AG09319 (cell line): ENCODE data around the gene FYCO1.

Experiments
- DNase-seq: peaks from one replicate; pipeline ENCODE4 v3.0.0-alpha.2; 2010; ENCODE audit warnings: low read depth; ENCODE audit errors: extremely low read depth
- TF ChIP-seq, protein P1 (sequence below): IDR thresholded peaks from 2 replicates; pipeline ENCODE4 v1.5.1; 2011; ENCODE audit warnings: low read depth, mild to moderate bottlenecking, inconsistent platforms, low read length, moderate library complexity

The FYCO1 gene

DNA sequence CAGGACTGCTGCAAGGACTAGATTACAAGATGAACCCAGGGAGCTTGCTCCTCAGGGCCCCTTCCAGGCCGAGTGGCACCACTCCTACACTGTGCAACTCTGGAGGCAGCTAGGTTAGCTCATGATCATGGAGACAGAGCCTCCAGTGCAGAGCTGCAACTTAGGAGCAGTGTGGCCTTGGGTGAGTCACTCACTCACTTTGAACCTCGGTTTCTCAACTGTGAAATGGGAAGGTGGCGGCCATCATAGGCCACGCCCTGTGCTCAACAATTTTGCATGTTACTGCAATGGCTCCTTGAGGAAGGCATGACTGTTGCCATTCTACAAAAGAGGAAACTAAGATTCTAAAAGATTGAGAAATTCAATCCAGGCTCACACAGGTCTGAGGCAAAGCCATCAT, 63.5 kb downstream of the FYCO1 start:
- no peak for DNase-seq
- TF ChIP-seq, protein P1, sequence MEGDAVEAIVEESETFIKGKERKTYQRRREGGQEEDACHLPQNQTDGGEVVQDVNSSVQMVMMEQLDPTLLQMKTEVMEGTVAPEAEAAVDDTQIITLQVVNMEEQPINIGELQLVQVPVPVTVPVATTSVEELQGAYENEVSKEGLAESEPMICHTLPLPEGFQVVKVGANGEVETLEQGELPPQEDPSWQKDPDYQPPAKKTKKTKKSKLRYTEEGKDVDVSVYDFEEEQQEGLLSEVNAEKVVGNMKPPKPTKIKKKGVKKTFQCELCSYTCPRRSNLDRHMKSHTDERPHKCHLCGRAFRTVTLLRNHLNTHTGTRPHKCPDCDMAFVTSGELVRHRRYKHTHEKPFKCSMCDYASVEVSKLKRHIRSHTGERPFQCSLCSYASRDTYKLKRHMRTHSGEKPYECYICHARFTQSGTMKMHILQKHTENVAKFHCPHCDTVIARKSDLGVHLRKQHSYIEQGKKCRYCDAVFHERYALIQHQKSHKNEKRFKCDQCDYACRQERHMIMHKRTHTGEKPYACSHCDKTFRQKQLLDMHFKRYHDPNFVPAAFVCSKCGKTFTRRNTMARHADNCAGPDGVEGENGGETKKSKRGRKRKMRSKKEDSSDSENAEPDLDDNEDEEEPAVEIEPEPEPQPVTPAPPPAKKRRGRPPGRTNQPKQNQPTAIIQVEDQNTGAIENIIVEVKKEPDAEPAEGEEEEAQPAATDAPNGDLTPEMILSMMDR, result no peak

GRCh38 chr3:45931496-45931895, 64.1 kb downstream of the FYCO1 start:
- TF ChIP-seq, protein P1, result no peak
- no peak for DNase-seq

DNA sequence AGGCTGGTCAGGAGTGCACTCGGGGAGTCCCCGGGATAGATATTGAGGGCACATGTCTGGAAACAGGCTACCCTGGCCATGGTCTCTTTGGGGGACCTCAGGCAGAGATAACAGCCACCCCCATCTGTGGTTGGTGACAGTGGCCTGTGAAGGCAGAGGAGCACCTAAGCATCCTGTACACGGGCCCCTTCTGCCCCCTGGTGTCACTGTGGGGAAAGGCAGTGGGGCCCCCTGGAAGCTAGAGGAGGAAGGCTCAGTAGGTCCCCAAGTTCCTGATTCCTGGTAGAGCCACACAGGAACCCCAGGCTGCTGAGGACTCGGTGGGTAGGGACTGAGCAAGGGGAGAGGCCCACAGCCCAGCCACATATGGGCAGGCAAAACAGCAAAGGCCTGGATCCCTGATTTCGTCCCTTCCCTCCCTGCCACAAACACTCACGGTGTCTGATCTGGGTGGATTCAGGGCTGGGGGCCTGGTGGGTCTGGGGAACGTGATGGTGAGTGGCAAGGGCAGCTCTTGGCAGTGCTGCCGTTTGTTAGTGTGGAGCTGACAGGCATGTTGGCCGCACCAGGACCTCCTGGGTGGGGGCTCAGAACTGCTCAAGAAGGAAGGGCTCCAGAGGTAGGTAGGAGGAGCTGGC, 66.5 kb downstream of the FYCO1 start:
- no peak for DNase-seq
- TF ChIP-seq, protein P1, result peak; percentile 80

DNA sequence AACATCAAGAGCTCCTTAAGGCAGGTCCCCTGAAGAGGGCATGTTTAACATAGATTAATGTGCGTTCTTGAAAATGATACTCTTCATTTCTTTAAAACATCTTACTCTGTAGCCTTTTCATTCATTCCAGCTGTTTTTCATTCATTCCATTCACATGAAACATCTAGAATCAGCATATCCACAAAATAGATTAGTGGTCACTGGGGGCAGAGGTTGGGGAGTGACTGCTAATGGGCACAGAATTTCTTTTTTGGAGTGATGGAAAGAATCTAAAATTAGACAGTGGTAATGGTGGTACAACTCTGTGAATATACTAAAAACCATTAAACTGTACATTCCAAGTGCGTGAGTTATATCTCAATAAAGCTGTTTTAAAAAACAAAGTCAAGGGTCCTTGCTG, 67.7 kb downstream of the FYCO1 start:
- DNase-seq, result no peak
- TF ChIP-seq, protein P1, result no peak

DNA sequence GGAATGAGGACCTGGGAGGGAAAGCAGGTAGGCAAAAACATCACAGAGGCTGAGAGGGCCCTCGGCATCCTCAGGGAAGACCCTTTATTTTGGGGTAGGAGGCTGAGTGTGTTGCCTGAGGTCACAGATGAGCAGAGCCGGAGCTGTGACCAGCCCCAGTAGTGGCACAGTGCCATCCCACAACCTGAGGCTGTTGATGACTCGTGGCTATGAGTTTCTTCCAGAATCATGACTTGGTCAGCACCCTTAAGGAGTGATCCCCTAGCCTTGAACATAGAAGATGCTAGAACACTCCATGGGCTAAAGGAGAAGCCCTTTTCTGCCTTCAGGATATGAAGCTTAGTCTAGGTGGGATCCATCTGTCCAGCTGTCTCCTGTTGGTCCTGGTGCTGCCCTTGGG, 71.9 kb downstream of the FYCO1 start:
- DNase-seq, result no peak
- TF ChIP-seq, protein P1, result no peak

- DNase-seq, result no peak
- TF ChIP-seq, protein P1, result no peak
These were observed 72.6 kb downstream of the FYCO1 start for GRCh38 chr3:45922950-45923590.

DNA sequence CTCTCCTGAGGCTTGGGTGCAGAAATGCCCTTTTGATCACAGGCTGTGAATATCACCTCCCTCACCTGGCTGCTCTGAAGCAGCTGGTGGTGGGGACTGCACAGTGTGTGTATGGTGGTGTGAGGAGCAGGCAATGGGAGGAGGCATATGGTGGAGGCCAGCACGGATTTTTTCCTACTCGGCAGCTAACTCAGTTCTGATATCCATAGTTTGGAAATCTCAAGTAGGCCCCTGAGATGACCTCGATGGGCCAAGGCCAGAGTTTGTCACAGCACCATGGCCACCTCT, 73.6 kb downstream of the FYCO1 start:
- DNase-seq, result no peak
- TF ChIP-seq, protein P1, result no peak
